ENCODE measurements around the gene PTPRT.

DNA sequence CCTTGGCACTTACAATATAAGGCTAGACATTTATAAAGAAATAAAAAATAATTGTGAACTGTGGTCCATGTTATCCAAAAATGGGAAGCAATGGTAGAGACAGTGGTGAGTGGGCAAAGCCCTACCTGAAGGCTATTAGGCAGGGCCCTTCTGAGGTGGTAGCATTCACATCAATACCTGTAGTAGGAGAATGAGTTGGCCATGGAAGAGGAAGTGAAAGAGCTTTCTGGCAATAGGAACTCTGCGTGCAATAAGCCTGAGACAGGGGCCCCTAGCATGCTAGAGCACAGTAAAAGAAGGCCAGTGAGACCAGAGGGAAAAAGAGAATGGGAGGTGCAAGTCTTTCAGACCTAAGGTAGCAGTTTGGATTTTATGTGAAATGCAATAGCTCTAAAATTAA, 754.5 kb downstream of the PTPRT start:
- TF ChIP-seq POLR2AphosphoS5 (IDR thresholded peaks at IDR 0.05; ENCODE audit: borderline replicate concordance, low read depth, low read length): no peak
- no peak for TF ChIP-seq EZH2 (IDR thresholded peaks at IDR 0.05)
- no peak for TF ChIP-seq FOXP2 (optimal IDR thresholded peaks at IDR 0.05; ENCODE audit: control extremely low read depth, extremely low read length, insufficient read depth)
